Measurements from ENCODE around the gene TNS1. TPM values are rescaled to one million over a fixed set of nuclear protein-coding genes. Genes with fewer than 3 reads are reported as not detected.

The TNS1 gene
- total and polyA plus RNA-seq, 2 donors from 2014 or later: 44.8 to 471 TPM

DNA sequence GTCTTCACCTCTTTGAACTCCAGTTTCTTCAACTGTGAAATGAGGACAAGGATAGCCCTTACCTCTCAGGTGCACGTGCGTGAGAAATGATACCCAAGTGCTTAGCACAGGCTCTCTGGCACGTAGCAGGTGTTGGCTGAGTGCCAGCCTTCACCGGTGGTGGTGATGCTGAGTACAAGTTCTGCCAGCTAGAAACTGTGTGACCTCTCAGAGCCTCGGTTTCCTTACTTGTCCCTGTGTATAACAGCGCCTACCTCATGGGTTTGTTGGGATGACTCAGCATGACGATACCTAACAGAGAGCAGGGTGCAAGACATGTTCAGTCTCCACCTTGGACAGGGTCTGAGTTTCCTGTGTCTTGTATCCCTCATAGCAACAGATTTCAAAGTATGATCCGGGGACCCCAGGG is 205.1 kb downstream of the TNS1 start:
- H3K27me3 ChIP-seq (ENCODE audit: control insufficient read depth, insufficient read depth, low read length): no peaks in the 10 kb centered on the region
- peaks cover 0 to 2% (median 0%) of the 10 kb centered on the region in 3 donors for H3K9me3 ChIP-seq (ENCODE audit: control insufficient read depth in 2 of 3, insufficient read depth in 1 of 3, low read length in 3 of 3)
- H3K36me3 ChIP-seq (ENCODE audit: control insufficient read depth in 2 of 3, insufficient read depth in 3 of 3, low read length in 3 of 3): peaks cover 0 to 22% (median 11%) of the 10 kb centered on the region in 3 donors
- DNase-seq (peak in 1 of 5 donors; percentile 49), FAIRE-seq (no peak)
- intact Hi-C loops (cut with DNase I): loop anchor here (10.0 kb wide), 1 partner anchor 87 kb away; no protein-coding TSS in a partner anchor
- no peak overlapping the region for H3K27ac ChIP-seq (ENCODE audit: low read depth in 2 of 2, low read length in 2 of 2)
- H3K9ac ChIP-seq (ENCODE audit: low read length in 3 of 3): no peak overlapping the region
- peaks cover 0 to 14% (median 0%) of the 10 kb centered on the region in 3 donors for H3K4me1 ChIP-seq (ENCODE audit: control insufficient read depth in 2 of 3, insufficient read depth in 2 of 3, low read depth in 1 of 3, low read length in 3 of 3)
- H3K4me3 ChIP-seq (ENCODE audit: low read length in 3 of 3): no peak overlapping the region
- TF ChIP-seq, protein P1, sequence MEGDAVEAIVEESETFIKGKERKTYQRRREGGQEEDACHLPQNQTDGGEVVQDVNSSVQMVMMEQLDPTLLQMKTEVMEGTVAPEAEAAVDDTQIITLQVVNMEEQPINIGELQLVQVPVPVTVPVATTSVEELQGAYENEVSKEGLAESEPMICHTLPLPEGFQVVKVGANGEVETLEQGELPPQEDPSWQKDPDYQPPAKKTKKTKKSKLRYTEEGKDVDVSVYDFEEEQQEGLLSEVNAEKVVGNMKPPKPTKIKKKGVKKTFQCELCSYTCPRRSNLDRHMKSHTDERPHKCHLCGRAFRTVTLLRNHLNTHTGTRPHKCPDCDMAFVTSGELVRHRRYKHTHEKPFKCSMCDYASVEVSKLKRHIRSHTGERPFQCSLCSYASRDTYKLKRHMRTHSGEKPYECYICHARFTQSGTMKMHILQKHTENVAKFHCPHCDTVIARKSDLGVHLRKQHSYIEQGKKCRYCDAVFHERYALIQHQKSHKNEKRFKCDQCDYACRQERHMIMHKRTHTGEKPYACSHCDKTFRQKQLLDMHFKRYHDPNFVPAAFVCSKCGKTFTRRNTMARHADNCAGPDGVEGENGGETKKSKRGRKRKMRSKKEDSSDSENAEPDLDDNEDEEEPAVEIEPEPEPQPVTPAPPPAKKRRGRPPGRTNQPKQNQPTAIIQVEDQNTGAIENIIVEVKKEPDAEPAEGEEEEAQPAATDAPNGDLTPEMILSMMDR (IDR thresholded peaks at IDR 0.05; ENCODE audit: borderline replicate concordance, extremely low read depth, insufficient read depth): no peak

DNA sequence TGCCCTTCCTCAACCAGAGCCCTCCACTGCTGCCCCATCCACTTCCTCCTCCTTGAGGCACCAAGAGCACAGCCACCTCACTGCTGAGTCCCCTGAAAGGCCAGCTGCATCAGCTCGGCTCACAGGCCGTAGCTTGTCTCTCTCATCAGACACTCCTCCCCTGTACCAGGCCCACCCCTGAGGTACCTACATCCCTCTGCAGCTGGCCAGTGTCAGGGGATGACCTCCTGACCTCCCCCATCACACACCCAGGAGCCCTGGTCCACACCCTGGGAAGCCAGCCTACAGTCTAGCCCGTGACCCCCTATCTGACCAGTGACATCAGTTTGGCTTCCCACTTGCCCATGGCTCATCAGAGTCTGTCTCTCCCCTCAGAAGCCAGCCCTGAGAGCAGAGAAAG is 205.6 kb downstream of the TNS1 start:
- H3K27me3 ChIP-seq (ENCODE audit: control insufficient read depth, insufficient read depth, low read length): no peaks in the 10 kb centered on the region
- no peak overlapping the region for H3K27ac ChIP-seq (ENCODE audit: low read depth in 2 of 2, low read length in 2 of 2)
- no peak overlapping the region for H3K9ac ChIP-seq (ENCODE audit: low read length in 3 of 3)
- H3K4me1 ChIP-seq (ENCODE audit: control insufficient read depth in 2 of 3, insufficient read depth in 2 of 3, low read depth in 1 of 3, low read length in 3 of 3): peaks cover 0 to 14% (median 0%) of the 10 kb centered on the region in 3 donors
- TF ChIP-seq, protein P1 (IDR thresholded peaks at IDR 0.05; ENCODE audit: borderline replicate concordance, extremely low read depth, insufficient read depth): no peak
- peaks cover 0 to 2% (median 0%) of the 10 kb centered on the region in 3 donors for H3K9me3 ChIP-seq (ENCODE audit: control insufficient read depth in 2 of 3, insufficient read depth in 1 of 3, low read length in 3 of 3)
- intact Hi-C loops (cut with DNase I): loop anchor here (10.0 kb wide), 1 partner anchor 88 kb away; no protein-coding TSS in a partner anchor
- peaks cover 0 to 19% (median 8%) of the 10 kb centered on the region in 3 donors for H3K36me3 ChIP-seq (ENCODE audit: control insufficient read depth in 2 of 3, insufficient read depth in 3 of 3, low read length in 3 of 3)
- DNase-seq (peak in 1 of 5 donors; percentile 39), FAIRE-seq (no peak)
- no peak overlapping the region for H3K4me3 ChIP-seq (ENCODE audit: low read length in 3 of 3)

DNA sequence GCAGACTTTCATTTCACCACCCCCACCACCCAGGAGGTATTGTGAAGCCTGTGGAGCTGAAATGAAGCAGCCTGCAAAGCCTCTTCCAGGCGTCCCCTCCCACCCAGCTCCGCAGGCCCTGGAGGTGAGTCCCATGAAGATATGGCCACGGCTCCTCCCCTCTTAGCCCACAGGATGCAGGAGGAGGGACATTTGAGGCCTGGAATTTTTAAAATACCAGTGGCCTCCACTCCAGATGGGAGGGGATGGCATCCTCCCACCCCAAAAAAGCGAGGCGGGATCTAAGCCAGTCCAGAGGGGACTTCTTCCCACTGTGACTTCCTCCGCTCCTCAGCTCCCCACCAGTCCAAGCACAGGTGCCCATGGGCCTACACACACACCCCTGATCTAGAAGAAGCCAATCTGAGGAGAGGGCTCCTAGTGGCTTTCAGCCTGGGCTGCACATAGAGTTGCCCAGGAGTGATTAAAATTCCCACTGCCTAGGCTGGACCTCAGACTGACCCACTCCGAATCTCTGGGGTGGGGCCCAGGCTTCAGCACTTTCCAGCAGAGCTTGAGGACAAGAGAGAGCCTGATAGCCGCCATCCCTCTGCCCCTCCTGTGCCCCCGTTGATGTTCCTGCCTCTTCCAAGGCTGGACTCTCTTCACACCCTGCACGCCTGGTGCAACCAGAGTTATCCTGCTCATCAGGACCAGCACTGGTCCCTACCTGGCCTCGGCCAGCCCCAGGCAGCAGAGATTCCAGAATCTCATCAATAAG is 206.9 kb downstream of the TNS1 start:
- no peak for FAIRE-seq
- TF ChIP-seq, protein P1 (IDR thresholded peaks at IDR 0.05; ENCODE audit: borderline replicate concordance, extremely low read depth, insufficient read depth): no peak
- Histone ChIP-seq H3K27ac (ENCODE audit: low read depth in 2 of 2, low read length in 2 of 2) (no peak overlapping the region), H3K9ac (ENCODE audit: low read length in 3 of 3) (no peak overlapping the region), H3K4me3 (ENCODE audit: low read length in 3 of 3) (no peak overlapping the region), H3K9me3 (ENCODE audit: control insufficient read depth in 2 of 3, insufficient read depth in 1 of 3, low read length in 3 of 3) (peaks cover 0 to 2% (median 0%) of the 10 kb centered on the region in 3 donors), H3K36me3 (ENCODE audit: control insufficient read depth in 2 of 3, insufficient read depth in 3 of 3, low read length in 3 of 3) (peaks cover 0 to 9% (median 3%) of the 10 kb centered on the region in 3 donors), H3K4me1 (ENCODE audit: control insufficient read depth in 2 of 3, insufficient read depth in 2 of 3, low read depth in 1 of 3, low read length in 3 of 3) (peaks cover 0 to 10% (median 0%) of the 10 kb centered on the region in 3 donors), H3K27me3 (ENCODE audit: control insufficient read depth, insufficient read depth, low read length) (no peaks in the 10 kb centered on the region)
- intact Hi-C loops (cut with DNase I): loop anchor here (10.0 kb wide), 1 partner anchor 89 kb away; no protein-coding TSS in a partner anchor
- DNase-seq: no peak
